Caco-2 (cell line): Measurements from ENCODE around the gene MRAS. TPM values are rescaled to one million over a fixed set of nuclear protein-coding genes. Genes with fewer than 3 reads are reported as not detected.

Source experiments
- BruUV-seq: library from RNA; stranded (reverse); fragments of 400-500 nt; replicated peaks from 2 replicates; lab custom pipeline; 2021; lab: Mats Ljungman, UMichigan
- CTCF ChIA-PET: fragments of 300-600 bp; sonication (Branson Sonifier 250); formaldehyde crosslinking; loops from one replicate; lab custom pipeline; 2022; ENCODE audit warnings: antibody characterized with exemption; lab: Charles Lee
- POLR2A ChIA-PET: fragments of 300-600 bp; sonication (Branson Sonifier 250); formaldehyde crosslinking; loops from one replicate; lab custom pipeline; 2022; ENCODE audit warnings: antibody characterized with exemption; lab: Charles Lee
- DNase-seq, 2 experiments: peaks; one replicate each; pipeline versions ENCODE4 v3.0.0 to v3.0.0-alpha.2; 2020 to 2022
- H3K27me3 ChIP-seq: replicated peaks from 2 replicates; pipeline ENCODE4 v1.6.0; 2011; ENCODE audit warnings: low read length; ENCODE audit not compliant: control insufficient read depth, insufficient read depth
- H3K36me3 ChIP-seq: 2 replicates; pipeline ENCODE4 v1.5.1; 2011; ENCODE audit warnings: low read length; ENCODE audit not compliant: control insufficient read depth, insufficient read depth
- H3K4me1 ChIP-seq: fragments of 250-450 bp; sonication (Bioruptor Pico); 2 replicates; pipeline ENCODE4 v1.5.1; 2020; ENCODE audit warnings: mild to moderate bottlenecking
- H3K4me3 ChIP-seq: 2 replicates; pipeline ENCODE4 v1.5.1; 2011; ENCODE audit warnings: low read depth, mild to moderate bottlenecking, control low read depth, low read length
- H3K9me3 ChIP-seq: fragments of 250-450 bp; sonication (Bioruptor Pico); 2 replicates; pipeline ENCODE4 v1.5.1; 2020; ENCODE audit warnings: mild to moderate bottlenecking, moderate library complexity
- H3K27ac Mint-ChIP-seq: one replicate; pipeline ENCODE4 v1.8.0; 2022; ENCODE audit warnings: mixed read lengths; ENCODE audit not compliant: unreplicated experiment
- H3K27me3 Mint-ChIP-seq: one replicate; pipeline ENCODE4 v1.8.0; 2022; ENCODE audit warnings: mixed read lengths; ENCODE audit not compliant: insufficient read depth, unreplicated experiment
- H3K36me3 Mint-ChIP-seq: one replicate; pipeline ENCODE4 v1.8.0; 2022; ENCODE audit warnings: mild to moderate bottlenecking, mixed read lengths; ENCODE audit not compliant: insufficient read depth, unreplicated experiment
- H3K4me1 Mint-ChIP-seq: one replicate; pipeline ENCODE4 v1.8.0; 2022; ENCODE audit warnings: low read depth, mixed read lengths; ENCODE audit not compliant: unreplicated experiment
- H3K4me3 Mint-ChIP-seq: one replicate; pipeline ENCODE4 v1.8.0; 2022; ENCODE audit warnings: mild to moderate bottlenecking, moderate library complexity, mixed read lengths; ENCODE audit not compliant: unreplicated experiment
- H3K9me3 Mint-ChIP-seq: one replicate; pipeline ENCODE4 v1.8.0; 2022; ENCODE audit warnings: mixed read lengths; ENCODE audit not compliant: unreplicated experiment
- intact Hi-C: fragments of 100-400 bp; cut with micrococcal nuclease; formaldehyde crosslinking; loops from one replicate; pipeline ENCODE4 v1.10.0; 2022; ENCODE audit not compliant: unreplicated experiment
- total RNA-seq: library from RNA; stranded (reverse); gene quantifications from 2 replicates; pipeline ENCODE4 v1.2.3, GENCODE V29; 2022
- TF ChIP-seq, protein P1 (sequence below), 2 experiments: fragments of 200-600 bp in 1 of 2; IDR thresholded peaks; 1 replicate in 1 of 2; 2 replicates in 1 of 2; pipeline versions ENCODE4 v1.5.1 to v1.8.0; 2011 to 2022; ENCODE audit warnings: antibody characterized with exemption in 1 of 2, control low read depth in 1 of 2, inconsistent platforms in 1 of 2, low read depth in 1 of 2, low read length in 1 of 2, mild to moderate bottlenecking in 1 of 2, moderate library complexity in 1 of 2; ENCODE audit not compliant: insufficient read depth in 1 of 2, severe bottlenecking in 1 of 2, unreplicated experiment in 1 of 2

Gene MRAS
- total RNA-seq, 1 experiment from 2014 or later = 11.4 TPM

- DNase-seq = no peak
- intact Hi-C loops = loop anchor here (2.0 kb wide), 1 partner anchor 49 kb away; no protein-coding TSS in a partner anchor
- no peaks in the 10 kb centered on the region for H3K27me3 Mint-ChIP-seq
- H3K4me1 ChIP-seq = no peaks in the 10 kb centered on the region
- no peak overlapping the region for H3K4me3 ChIP-seq
- H3K27ac Mint-ChIP-seq = no peak overlapping the region
- H3K4me3 Mint-ChIP-seq = no peak overlapping the region
- no peaks in the 10 kb centered on the region for H3K9me3 ChIP-seq
- H3K27me3 ChIP-seq = no peaks in the 10 kb centered on the region
- no peaks in the 10 kb centered on the region for H3K36me3 ChIP-seq
- no peaks in the 10 kb centered on the region for H3K36me3 Mint-ChIP-seq
- POLR2A ChIA-PET = interaction anchor here (0.5 to 0.6 kb wide), 2 partner anchors 98 to 128 kb away, joined by 7 to 9 read pairs; no protein-coding TSS in a partner anchor
- no peaks in the 10 kb centered on the region for H3K9me3 Mint-ChIP-seq
- CTCF ChIA-PET = interaction anchor here (0.9 to 1.0 kb wide), 2 partner anchors 14 to 68 kb away, joined by 3 read pairs; no protein-coding TSS in a partner anchor
- TF ChIP-seq, protein P1, sequence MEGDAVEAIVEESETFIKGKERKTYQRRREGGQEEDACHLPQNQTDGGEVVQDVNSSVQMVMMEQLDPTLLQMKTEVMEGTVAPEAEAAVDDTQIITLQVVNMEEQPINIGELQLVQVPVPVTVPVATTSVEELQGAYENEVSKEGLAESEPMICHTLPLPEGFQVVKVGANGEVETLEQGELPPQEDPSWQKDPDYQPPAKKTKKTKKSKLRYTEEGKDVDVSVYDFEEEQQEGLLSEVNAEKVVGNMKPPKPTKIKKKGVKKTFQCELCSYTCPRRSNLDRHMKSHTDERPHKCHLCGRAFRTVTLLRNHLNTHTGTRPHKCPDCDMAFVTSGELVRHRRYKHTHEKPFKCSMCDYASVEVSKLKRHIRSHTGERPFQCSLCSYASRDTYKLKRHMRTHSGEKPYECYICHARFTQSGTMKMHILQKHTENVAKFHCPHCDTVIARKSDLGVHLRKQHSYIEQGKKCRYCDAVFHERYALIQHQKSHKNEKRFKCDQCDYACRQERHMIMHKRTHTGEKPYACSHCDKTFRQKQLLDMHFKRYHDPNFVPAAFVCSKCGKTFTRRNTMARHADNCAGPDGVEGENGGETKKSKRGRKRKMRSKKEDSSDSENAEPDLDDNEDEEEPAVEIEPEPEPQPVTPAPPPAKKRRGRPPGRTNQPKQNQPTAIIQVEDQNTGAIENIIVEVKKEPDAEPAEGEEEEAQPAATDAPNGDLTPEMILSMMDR (IDR thresholded peaks at IDR 0.05; ENCODE audit: insufficient read depth in 1 of 2, low read depth in 1 of 2, low read length in 1 of 2, severe bottlenecking in 1 of 2, unreplicated experiment in 1 of 2) = no peak
- BruUV-seq = TSS peak; percentile 22
- H3K4me1 Mint-ChIP-seq = peaks cover 6% of the 10 kb centered on the region
These were observed 1.7 kb downstream of the MRAS start for GRCh38 chr3:138349926-138350665.

DNA sequence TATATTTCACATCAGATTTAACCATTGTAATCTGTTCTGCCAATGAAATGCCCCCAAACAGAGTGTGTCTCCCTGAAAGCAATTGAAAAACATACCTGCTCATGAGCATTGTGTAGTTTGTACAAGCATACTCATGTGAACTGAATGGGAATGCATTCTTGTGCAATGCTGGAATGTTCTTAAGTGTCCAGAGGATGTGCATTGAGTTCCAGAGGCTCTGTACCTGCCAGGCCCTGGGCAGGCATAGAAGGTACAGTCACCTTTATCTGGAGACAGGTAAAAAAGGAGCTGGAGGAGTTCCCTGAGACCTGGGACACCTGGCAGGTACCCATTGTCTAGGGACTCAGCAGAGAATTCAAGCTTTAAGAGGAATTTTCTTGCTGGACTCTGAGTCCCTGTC lies 2.8 kb downstream of the MRAS start:
- POLR2A ChIA-PET = interaction anchor here (0.6 kb wide), 1 partner anchor 15 kb away, joined by 7 read pairs; no protein-coding TSS in a partner anchor
- Histone ChIP-seq H3K27me3 (no peaks in the 10 kb centered on the region), H3K36me3 (no peaks in the 10 kb centered on the region), H3K4me1 (no peaks in the 10 kb centered on the region), H3K9me3 (no peaks in the 10 kb centered on the region), H3K4me3 (no peak overlapping the region)
- no peaks in the 10 kb centered on the region for H3K9me3 Mint-ChIP-seq
- no TSS peak for BruUV-seq
- H3K4me3 Mint-ChIP-seq = no peak overlapping the region
- H3K27ac Mint-ChIP-seq = no peak overlapping the region
- TF ChIP-seq, protein P1 (IDR thresholded peaks at IDR 0.05; ENCODE audit: insufficient read depth in 1 of 2, low read depth in 1 of 2, low read length in 1 of 2, severe bottlenecking in 1 of 2, unreplicated experiment in 1 of 2) = no peak
- H3K36me3 Mint-ChIP-seq = no peaks in the 10 kb centered on the region
- intact Hi-C loops = no loop called here
- peaks cover 6% of the 10 kb centered on the region for H3K4me1 Mint-ChIP-seq
- no peaks in the 10 kb centered on the region for H3K27me3 Mint-ChIP-seq
- CTCF ChIA-PET = no interaction called here
- DNase-seq = no peak

GRCh38 chr3:138351916-138352550 lies 3.7 kb downstream of the MRAS start:
- no peaks in the 10 kb centered on the region for H3K9me3 ChIP-seq
- H3K9me3 Mint-ChIP-seq = no peaks in the 10 kb centered on the region
- H3K36me3 Mint-ChIP-seq = no peaks in the 10 kb centered on the region
- H3K27ac Mint-ChIP-seq = no peak overlapping the region
- ChIA-PET POLR2A (no interaction called here), CTCF (no interaction called here)
- no peak overlapping the region for H3K4me3 Mint-ChIP-seq
- H3K4me1 ChIP-seq = no peaks in the 10 kb centered on the region
- intact Hi-C loops = no loop called here
- H3K4me3 ChIP-seq = no peak overlapping the region
- no peaks in the 10 kb centered on the region for H3K27me3 ChIP-seq
- peaks cover 4% of the 10 kb centered on the region for H3K4me1 Mint-ChIP-seq
- H3K27me3 Mint-ChIP-seq = no peaks in the 10 kb centered on the region
- DNase-seq = no peak
- TF ChIP-seq, protein P1 (IDR thresholded peaks at IDR 0.05; ENCODE audit: insufficient read depth in 1 of 2, low read depth in 1 of 2, low read length in 1 of 2, severe bottlenecking in 1 of 2, unreplicated experiment in 1 of 2) = no peak
- BruUV-seq = no TSS peak
- H3K36me3 ChIP-seq = no peaks in the 10 kb centered on the region
